Endothelial cell (in vitro differentiated cells): Measurements from ENCODE around the gene KCNJ12. TPM values are rescaled to one million over a fixed set of nuclear protein-coding genes. Genes with fewer than 3 reads are reported as not detected.

ENCODE experiments used
- DNase-seq: peaks from one replicate; pipeline ENCODE4 v3.0.0; 2021; ENCODE audit warnings: low spot score
- H3K27ac Mint-ChIP-seq: one replicate; pipeline ENCODE4 v1.8.0; 2021; ENCODE audit warnings: mixed read lengths, inconsistent platforms; ENCODE audit not compliant: unreplicated experiment
- H3K27me3 Mint-ChIP-seq: one replicate; pipeline ENCODE4 v1.8.0; 2021; ENCODE audit warnings: mild to moderate bottlenecking, moderate library complexity, mixed read lengths, inconsistent platforms; ENCODE audit not compliant: unreplicated experiment
- H3K36me3 Mint-ChIP-seq: one replicate; pipeline ENCODE4 v1.8.0; 2021; ENCODE audit warnings: mild to moderate bottlenecking, low read depth, mixed read lengths, inconsistent platforms; ENCODE audit not compliant: unreplicated experiment
- H3K4me1 Mint-ChIP-seq: one replicate; pipeline ENCODE4 v1.8.0; 2021; ENCODE audit warnings: mild to moderate bottlenecking, mixed read lengths, inconsistent platforms; ENCODE audit not compliant: unreplicated experiment
- H3K4me3 Mint-ChIP-seq: one replicate; pipeline ENCODE4 v1.8.0; 2021; ENCODE audit warnings: mild to moderate bottlenecking, mixed read lengths, inconsistent platforms; ENCODE audit not compliant: unreplicated experiment
- H3K9me3 Mint-ChIP-seq: one replicate; pipeline ENCODE4 v1.8.0; 2021; ENCODE audit warnings: mixed read lengths, inconsistent platforms; ENCODE audit not compliant: unreplicated experiment
- total RNA-seq: library from RNA; stranded (reverse); fragmentation: NEBNext Ultra II Directional; extraction: Animal tissue kit (Norgen Biotek cat#: 25700); gene quantifications from one replicate; pipeline ENCODE4 v1.2.1, GENCODE V29; 2021; ENCODE audit not compliant: unreplicated experiment
- TF ChIP-seq, protein P1 (sequence below): fragments of 200-600 bp; sonication (generic); IDR thresholded peaks from one replicate; pipeline ENCODE4 v1.5.0; 2021; ENCODE audit warnings: antibody characterized with exemption; ENCODE audit not compliant: unreplicated experiment

KCNJ12 gene
- total RNA-seq, 1 donor from 2014 or later: 0.56 TPM

GRCh38 chr17:21375162-21375560 is 996 bp upstream of the KCNJ12 start:
- Mint-ChIP-seq H3K9me3 (no peaks in the 10 kb centered on the region), H3K27me3 (peaks cover 30% of the 10 kb centered on the region), H3K4me1 (peaks cover 4% of the 10 kb centered on the region), H3K27ac (no peak overlapping the region), H3K36me3 (no peaks in the 10 kb centered on the region), H3K4me3 (no peak overlapping the region)
- no peak for DNase-seq
- TF ChIP-seq, protein P1, sequence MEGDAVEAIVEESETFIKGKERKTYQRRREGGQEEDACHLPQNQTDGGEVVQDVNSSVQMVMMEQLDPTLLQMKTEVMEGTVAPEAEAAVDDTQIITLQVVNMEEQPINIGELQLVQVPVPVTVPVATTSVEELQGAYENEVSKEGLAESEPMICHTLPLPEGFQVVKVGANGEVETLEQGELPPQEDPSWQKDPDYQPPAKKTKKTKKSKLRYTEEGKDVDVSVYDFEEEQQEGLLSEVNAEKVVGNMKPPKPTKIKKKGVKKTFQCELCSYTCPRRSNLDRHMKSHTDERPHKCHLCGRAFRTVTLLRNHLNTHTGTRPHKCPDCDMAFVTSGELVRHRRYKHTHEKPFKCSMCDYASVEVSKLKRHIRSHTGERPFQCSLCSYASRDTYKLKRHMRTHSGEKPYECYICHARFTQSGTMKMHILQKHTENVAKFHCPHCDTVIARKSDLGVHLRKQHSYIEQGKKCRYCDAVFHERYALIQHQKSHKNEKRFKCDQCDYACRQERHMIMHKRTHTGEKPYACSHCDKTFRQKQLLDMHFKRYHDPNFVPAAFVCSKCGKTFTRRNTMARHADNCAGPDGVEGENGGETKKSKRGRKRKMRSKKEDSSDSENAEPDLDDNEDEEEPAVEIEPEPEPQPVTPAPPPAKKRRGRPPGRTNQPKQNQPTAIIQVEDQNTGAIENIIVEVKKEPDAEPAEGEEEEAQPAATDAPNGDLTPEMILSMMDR: no peak

- peaks cover 32% of the 10 kb centered on the region for H3K27me3 Mint-ChIP-seq
- TF ChIP-seq, protein P1: no peak
Measured at GRCh38 chr17:21375757-21376080, 438 bp upstream of the KCNJ12 start.

GRCh38 chr17:21376759-21377690 is 868 bp downstream of the KCNJ12 start:
- H3K27ac Mint-ChIP-seq: no peak overlapping the region
- TF ChIP-seq, protein P1: no peak
- H3K9me3 Mint-ChIP-seq: no peaks in the 10 kb centered on the region

More at GRCh38 chr17:21375757-21376080, 438 bp upstream of the KCNJ12 start:
- peaks cover 4% of the 10 kb centered on the region for H3K4me1 Mint-ChIP-seq
- no peak overlapping the region for H3K4me3 Mint-ChIP-seq
- H3K27ac Mint-ChIP-seq: no peak overlapping the region
- no peak for DNase-seq
- no peaks in the 10 kb centered on the region for H3K36me3 Mint-ChIP-seq
- no peaks in the 10 kb centered on the region for H3K9me3 Mint-ChIP-seq

GRCh38 chr17:21377705-21378396 is 1.7 kb downstream of the KCNJ12 start:
- DNase-seq: peak; percentile 27
- Mint-ChIP-seq H3K4me3 (no peak overlapping the region), H3K36me3 (no peaks in the 10 kb centered on the region), H3K4me1 (peaks cover 4% of the 10 kb centered on the region), H3K27ac (no peak overlapping the region), H3K9me3 (no peaks in the 10 kb centered on the region), H3K27me3 (peaks cover 21% of the 10 kb centered on the region)
- TF ChIP-seq, protein P1: no peak

More at GRCh38 chr17:21376759-21377690, 868 bp downstream of the KCNJ12 start:
- no peaks in the 10 kb centered on the region for H3K36me3 Mint-ChIP-seq
- H3K4me1 Mint-ChIP-seq: peaks cover 4% of the 10 kb centered on the region
- peaks cover 27% of the 10 kb centered on the region for H3K27me3 Mint-ChIP-seq
- DNase-seq: peak; percentile 31
- peak overlapping the region; percentile 21 for H3K4me3 Mint-ChIP-seq
